ENCODE data around the gene RBM22. TPM values are rescaled to one million over a fixed set of nuclear protein-coding genes. Genes with fewer than 3 reads are reported as not detected.

Gene RBM22
- total RNA-seq, 1 donor from 2014 or later, result 77.5 TPM

DNA sequence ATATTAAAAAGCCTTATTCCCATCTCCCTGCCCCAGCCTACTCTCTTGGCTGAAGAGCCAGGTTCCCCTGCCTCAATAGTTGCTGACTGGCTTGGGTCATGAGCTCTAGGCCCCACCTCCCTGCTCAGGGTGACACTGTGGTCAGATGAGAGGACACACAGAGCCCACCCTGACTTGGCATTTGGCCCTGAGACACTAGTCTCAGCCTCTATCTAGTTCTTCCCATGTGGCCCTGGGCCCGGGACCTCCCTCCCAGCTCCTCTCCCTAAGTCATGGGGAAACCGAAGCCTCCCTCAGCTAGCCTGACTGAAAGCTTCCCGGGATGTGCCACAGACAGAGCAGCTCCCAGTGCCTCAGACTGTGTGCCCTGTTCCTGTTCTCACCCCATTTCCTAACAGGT lies 45.6 kb downstream of the RBM22 start:
- DNase-seq (ENCODE audit: low spot score), result no peak
- Mint-ChIP-seq H3K4me1 (ENCODE audit: low read depth) (peaks cover 7% of the 10 kb centered on the region), H3K9me3 (no peaks in the 10 kb centered on the region), H3K4me3 (no peak overlapping the region), H3K27me3 (ENCODE audit: insufficient read depth) (peaks cover 17% of the 10 kb centered on the region), H3K36me3 (ENCODE audit: low read depth) (no peaks in the 10 kb centered on the region), H3K27ac (no peak overlapping the region)
- intact Hi-C loops (cut with micrococcal nuclease), result no loop called here

DNA sequence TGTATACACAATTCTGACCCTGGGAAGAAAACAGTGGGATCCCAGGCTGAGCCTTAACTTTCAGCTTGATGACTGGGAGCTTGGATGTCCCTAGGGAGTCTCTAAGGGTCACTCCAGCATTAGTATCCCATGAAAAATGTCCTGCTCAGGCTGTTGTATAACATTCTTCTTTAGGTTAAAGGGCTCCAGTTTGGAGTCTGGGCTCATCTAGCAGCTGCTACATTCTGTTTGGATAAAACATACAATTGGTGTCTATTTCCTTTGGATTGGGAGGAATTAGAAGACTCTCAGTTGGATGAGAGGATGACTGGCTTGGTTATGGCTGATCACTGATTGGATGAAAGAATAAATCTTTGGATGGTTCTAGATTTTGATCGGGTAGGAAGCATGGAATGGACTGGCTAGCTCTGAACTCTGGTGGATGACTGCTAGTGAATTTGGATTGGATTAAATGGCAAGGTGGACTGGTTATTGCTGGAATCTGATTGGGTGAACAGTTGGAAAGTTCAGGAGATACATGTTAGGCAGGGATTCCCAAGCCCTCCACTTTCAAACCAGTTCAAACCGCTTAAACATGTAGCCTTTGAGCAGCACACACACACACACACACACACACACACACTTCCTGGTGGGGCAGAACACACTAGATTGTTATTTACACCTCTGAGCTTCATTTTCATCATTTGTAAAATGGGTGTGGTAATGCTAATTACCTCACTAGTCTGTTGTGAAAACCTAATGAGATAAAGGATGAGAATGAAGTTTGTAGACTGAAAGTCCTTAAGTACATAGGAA lies 46.9 kb downstream of the RBM22 start:
- intact Hi-C loops (cut with micrococcal nuclease), result no loop called here
- Mint-ChIP-seq H3K36me3 (ENCODE audit: low read depth) (no peaks in the 10 kb centered on the region), H3K4me3 (no peak overlapping the region), H3K27ac (no peak overlapping the region), H3K27me3 (ENCODE audit: insufficient read depth) (peaks cover 15% of the 10 kb centered on the region), H3K9me3 (no peaks in the 10 kb centered on the region), H3K4me1 (ENCODE audit: low read depth) (peaks cover 7% of the 10 kb centered on the region)
- DNase-seq (ENCODE audit: low spot score), result no peak

- DNase-seq (ENCODE audit: low spot score), result no peak
- no peak overlapping the region for H3K27ac Mint-ChIP-seq
- H3K4me1 Mint-ChIP-seq (ENCODE audit: low read depth), result peaks cover 7% of the 10 kb centered on the region
- peaks cover 15% of the 10 kb centered on the region for H3K27me3 Mint-ChIP-seq (ENCODE audit: insufficient read depth)
- no peaks in the 10 kb centered on the region for H3K9me3 Mint-ChIP-seq
- intact Hi-C loops (cut with micrococcal nuclease), result no loop called here
- no peak overlapping the region for H3K4me3 Mint-ChIP-seq
- H3K36me3 Mint-ChIP-seq (ENCODE audit: low read depth), result no peaks in the 10 kb centered on the region
Observed at GRCh38 chr5:150653145-150653761, 47.6 kb downstream of the RBM22 start.

- no peaks in the 10 kb centered on the region for H3K9me3 Mint-ChIP-seq
- intact Hi-C loops (cut with micrococcal nuclease), result no loop called here
- no peak overlapping the region for H3K27ac Mint-ChIP-seq
- no peaks in the 10 kb centered on the region for H3K36me3 Mint-ChIP-seq (ENCODE audit: low read depth)
- DNase-seq (ENCODE audit: low spot score), result no peak
- H3K27me3 Mint-ChIP-seq (ENCODE audit: insufficient read depth), result peaks cover 12% of the 10 kb centered on the region
- no peak overlapping the region for H3K4me3 Mint-ChIP-seq
- peaks cover 2% of the 10 kb centered on the region for H3K4me1 Mint-ChIP-seq (ENCODE audit: low read depth)
Observed at GRCh38 chr5:150651924-150652671, 48.8 kb downstream of the RBM22 start.

DNA sequence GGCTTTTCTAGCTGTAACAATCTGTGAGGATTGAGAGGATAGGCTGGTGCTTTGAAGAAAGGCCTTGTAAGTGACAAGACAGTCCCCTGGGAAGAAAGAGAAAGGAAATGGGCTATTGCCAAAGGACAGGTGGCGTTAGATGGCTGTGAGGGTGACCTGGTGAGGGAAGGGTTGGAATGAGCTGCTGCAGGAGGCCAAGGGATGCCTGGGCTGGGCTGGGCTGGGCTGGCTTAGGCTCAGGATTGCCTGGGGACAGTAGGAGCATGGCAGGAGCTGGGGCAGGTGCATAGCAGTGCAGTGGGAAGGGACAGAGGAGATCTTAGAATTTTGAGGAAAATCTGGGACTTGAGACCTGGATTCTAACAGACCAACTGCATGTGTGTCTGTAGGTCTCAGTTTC lies 49.5 kb downstream of the RBM22 start:
- Mint-ChIP-seq H3K4me3 (no peak overlapping the region), H3K27ac (no peak overlapping the region), H3K9me3 (no peaks in the 10 kb centered on the region), H3K4me1 (ENCODE audit: low read depth) (no peaks in the 10 kb centered on the region), H3K27me3 (ENCODE audit: insufficient read depth) (peaks cover 12% of the 10 kb centered on the region), H3K36me3 (ENCODE audit: low read depth) (no peaks in the 10 kb centered on the region)
- no peak for DNase-seq (ENCODE audit: low spot score)
- intact Hi-C loops (cut with micrococcal nuclease), result no loop called here

DNA sequence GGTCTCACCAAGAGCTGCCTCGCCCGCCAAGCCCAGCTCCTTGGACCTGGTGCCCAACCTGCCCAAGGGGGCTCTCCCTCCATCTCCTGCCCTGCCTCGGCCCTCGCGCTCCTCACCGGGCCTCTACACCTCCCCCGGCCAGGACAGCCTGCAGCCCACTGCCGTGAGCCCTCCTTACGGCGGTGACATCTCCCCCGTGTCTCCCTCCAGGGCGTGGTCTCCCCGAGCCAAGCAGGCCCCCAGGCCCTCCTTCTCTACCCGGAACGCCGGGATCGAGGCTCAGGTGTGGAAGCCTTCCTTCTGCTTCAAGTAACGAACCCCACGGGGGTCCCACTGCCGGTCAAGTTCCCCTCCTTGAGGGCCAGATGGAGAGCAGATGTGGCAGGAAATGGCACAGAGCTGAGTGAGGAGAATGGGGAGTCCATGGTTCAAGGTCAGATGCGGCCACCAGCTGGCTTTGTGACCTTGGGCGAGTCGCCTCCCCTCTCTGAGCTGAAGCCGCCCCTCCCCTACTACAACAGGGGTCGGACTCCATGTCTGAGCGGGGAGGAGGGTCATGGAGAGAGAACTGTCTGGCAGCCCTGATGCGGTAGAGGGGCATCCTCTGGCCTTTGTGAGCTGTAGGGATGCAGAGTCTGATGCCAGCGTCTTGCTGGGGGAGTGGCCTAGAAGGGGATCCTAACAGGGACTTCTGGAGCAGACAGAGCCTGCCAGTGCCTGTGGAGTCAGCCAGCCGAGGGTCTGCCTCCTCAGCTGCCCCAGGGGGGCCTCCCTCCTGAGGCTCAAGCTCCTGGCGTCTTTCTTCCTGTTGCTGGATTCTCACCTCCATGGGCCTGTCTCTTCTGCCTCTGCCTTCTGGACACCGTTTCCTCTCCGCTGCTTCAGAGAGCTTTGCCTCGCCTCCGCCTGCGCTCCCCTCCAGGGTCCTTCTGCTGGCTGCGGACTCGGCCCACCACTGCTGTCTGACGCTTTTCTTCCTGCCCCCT lies 50.5 kb downstream of the RBM22 start:
- Mint-ChIP-seq H3K36me3 (ENCODE audit: low read depth) (no peaks in the 10 kb centered on the region), H3K9me3 (no peaks in the 10 kb centered on the region), H3K27me3 (ENCODE audit: insufficient read depth) (peaks cover 10% of the 10 kb centered on the region), H3K4me1 (ENCODE audit: low read depth) (no peaks in the 10 kb centered on the region), H3K4me3 (no peak overlapping the region), H3K27ac (no peak overlapping the region)
- intact Hi-C loops (cut with micrococcal nuclease), result no loop called here
- DNase-seq (ENCODE audit: low spot score), result no peak

GRCh38 chr5:150649108-150650020 lies 51.5 kb downstream of the RBM22 start:
- no peak overlapping the region for H3K27ac Mint-ChIP-seq
- intact Hi-C loops (cut with micrococcal nuclease), result no loop called here

DNA sequence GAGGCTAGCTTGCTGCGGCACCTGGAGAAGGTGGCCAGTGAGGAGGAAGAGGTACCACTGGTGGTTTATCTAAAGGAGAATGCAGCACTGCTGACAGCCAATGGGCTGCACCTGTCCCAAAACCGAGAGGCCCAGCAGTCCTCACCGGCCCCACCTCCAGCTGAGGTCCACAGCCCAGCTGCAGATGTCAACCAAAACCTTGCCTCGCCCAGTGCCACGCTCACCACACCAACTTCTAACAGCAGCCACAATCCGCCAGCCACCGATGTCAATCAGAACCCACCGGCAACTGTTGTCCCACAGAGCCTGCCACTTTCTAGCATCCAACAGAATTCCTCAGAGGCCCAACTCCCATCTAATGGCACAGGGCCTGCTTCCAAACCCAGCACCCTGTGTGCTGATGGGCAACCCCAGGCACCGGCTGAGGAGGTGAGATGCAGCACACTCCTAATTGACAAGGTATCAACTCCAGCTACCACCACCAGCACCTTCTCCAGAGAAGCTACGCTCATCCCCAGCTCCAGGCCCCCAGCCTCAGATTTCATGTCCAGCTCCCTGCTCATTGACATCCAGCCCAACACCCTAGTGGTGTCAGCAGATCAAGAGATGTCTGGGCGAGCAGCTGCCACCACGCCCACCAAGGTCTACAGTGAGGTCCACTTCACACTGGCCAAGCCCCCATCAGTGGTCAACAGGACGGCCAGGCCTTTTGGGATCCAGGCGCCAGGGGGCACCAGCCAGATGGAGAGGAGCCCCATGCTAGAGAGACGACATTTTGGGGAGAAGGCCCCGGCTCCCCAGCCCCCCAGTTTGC lies 52.4 kb downstream of the RBM22 start:
- no peaks in the 10 kb centered on the region for H3K4me1 Mint-ChIP-seq (ENCODE audit: low read depth)
- intact Hi-C loops (cut with micrococcal nuclease), result no loop called here
- H3K27me3 Mint-ChIP-seq (ENCODE audit: insufficient read depth), result peaks cover 3% of the 10 kb centered on the region
- no peak overlapping the region for H3K27ac Mint-ChIP-seq
- H3K36me3 Mint-ChIP-seq (ENCODE audit: low read depth), result no peaks in the 10 kb centered on the region
- no peak overlapping the region for H3K4me3 Mint-ChIP-seq
- DNase-seq (ENCODE audit: low spot score), result no peak
- H3K9me3 Mint-ChIP-seq, result no peaks in the 10 kb centered on the region

More at GRCh38 chr5:150649108-150650020, 51.5 kb downstream of the RBM22 start:
- no peaks in the 10 kb centered on the region for H3K9me3 Mint-ChIP-seq
- H3K36me3 Mint-ChIP-seq (ENCODE audit: low read depth), result no peaks in the 10 kb centered on the region
- H3K27me3 Mint-ChIP-seq (ENCODE audit: insufficient read depth), result peaks cover 10% of the 10 kb centered on the region
- H3K4me1 Mint-ChIP-seq (ENCODE audit: low read depth), result no peaks in the 10 kb centered on the region
- no peak for DNase-seq (ENCODE audit: low spot score)
- no peak overlapping the region for H3K4me3 Mint-ChIP-seq

- no peaks in the 10 kb centered on the region for H3K36me3 Mint-ChIP-seq (ENCODE audit: low read depth)
- H3K4me3 Mint-ChIP-seq, result no peak overlapping the region
- no peak overlapping the region for H3K27ac Mint-ChIP-seq
- H3K9me3 Mint-ChIP-seq, result no peaks in the 10 kb centered on the region
- H3K4me1 Mint-ChIP-seq (ENCODE audit: low read depth), result no peaks in the 10 kb centered on the region
- DNase-seq (ENCODE audit: low spot score), result no peak
- intact Hi-C loops (cut with micrococcal nuclease), result no loop called here
- no peaks in the 10 kb centered on the region for H3K27me3 Mint-ChIP-seq (ENCODE audit: insufficient read depth)
Observed at GRCh38 chr5:150647275-150648251, 53.3 kb downstream of the RBM22 start.

GRCh38 chr5:150645070-150645700 lies 55.7 kb downstream of the RBM22 start:
- intact Hi-C loops (cut with micrococcal nuclease), result no loop called here
- H3K27ac Mint-ChIP-seq, result no peak overlapping the region
- no peaks in the 10 kb centered on the region for H3K36me3 Mint-ChIP-seq (ENCODE audit: low read depth)
- no peaks in the 10 kb centered on the region for H3K9me3 Mint-ChIP-seq
- no peak overlapping the region for H3K4me3 Mint-ChIP-seq
- no peaks in the 10 kb centered on the region for H3K4me1 Mint-ChIP-seq (ENCODE audit: low read depth)
- H3K27me3 Mint-ChIP-seq (ENCODE audit: insufficient read depth), result peaks cover 2% of the 10 kb centered on the region
- DNase-seq (ENCODE audit: low spot score), result no peak
